Measurements from ENCODE around the gene NDUFS3.

GRCh38 chr11:47564933-47565339, 13.9 kb upstream of the NDUFS3 start:
- TF ChIP-seq POLR2A (IDR thresholded peaks at IDR 0.05): no peak
- TF ChIP-seq, protein P1, sequence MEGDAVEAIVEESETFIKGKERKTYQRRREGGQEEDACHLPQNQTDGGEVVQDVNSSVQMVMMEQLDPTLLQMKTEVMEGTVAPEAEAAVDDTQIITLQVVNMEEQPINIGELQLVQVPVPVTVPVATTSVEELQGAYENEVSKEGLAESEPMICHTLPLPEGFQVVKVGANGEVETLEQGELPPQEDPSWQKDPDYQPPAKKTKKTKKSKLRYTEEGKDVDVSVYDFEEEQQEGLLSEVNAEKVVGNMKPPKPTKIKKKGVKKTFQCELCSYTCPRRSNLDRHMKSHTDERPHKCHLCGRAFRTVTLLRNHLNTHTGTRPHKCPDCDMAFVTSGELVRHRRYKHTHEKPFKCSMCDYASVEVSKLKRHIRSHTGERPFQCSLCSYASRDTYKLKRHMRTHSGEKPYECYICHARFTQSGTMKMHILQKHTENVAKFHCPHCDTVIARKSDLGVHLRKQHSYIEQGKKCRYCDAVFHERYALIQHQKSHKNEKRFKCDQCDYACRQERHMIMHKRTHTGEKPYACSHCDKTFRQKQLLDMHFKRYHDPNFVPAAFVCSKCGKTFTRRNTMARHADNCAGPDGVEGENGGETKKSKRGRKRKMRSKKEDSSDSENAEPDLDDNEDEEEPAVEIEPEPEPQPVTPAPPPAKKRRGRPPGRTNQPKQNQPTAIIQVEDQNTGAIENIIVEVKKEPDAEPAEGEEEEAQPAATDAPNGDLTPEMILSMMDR (IDR thresholded peaks at IDR 0.05): no peak

Data from body of pancreas (tissue), 4 donors.